ENCODE data around the gene IGSF6.
"Not testable (repeated sequence)": the region's sequence is repeated elsewhere in the genome, so short reads cannot be mapped to it uniquely, and the experiment has no call there.

Gene IGSF6

GRCh38 chr16:21608639-21609328 is 43.6 kb downstream of the IGSF6 start:
- DNase-seq (ENCODE audit: low read depth): no peak
- no peak overlapping the region for H3K4me3 ChIP-seq (ENCODE audit: low read depth, low read length)

GRCh38 chr16:21605848-21606247 is 46.6 kb downstream of the IGSF6 start:
- DNase-seq (ENCODE audit: low read depth); H3K4me3 ChIP-seq (ENCODE audit: low read depth, low read length): not testable (repeated sequence)

More at GRCh38 chr16:21608639-21609328, 43.6 kb downstream of the IGSF6 start:
- TF ChIP-seq CTCF (IDR thresholded peaks at IDR 0.05; ENCODE audit: control insufficient read depth, extremely low read depth, insufficient read depth): no peak

- DNase-seq (ENCODE audit: low read depth): no peak
- no peak for TF ChIP-seq CTCF (IDR thresholded peaks at IDR 0.05; ENCODE audit: control insufficient read depth, extremely low read depth, insufficient read depth)
- H3K4me3 ChIP-seq (ENCODE audit: low read depth, low read length): no peak overlapping the region
Measured at GRCh38 chr16:21603928-21604327, 48.5 kb downstream of the IGSF6 start.

- DNase-seq (ENCODE audit: low read depth): no peak
- no peak for TF ChIP-seq CTCF (IDR thresholded peaks at IDR 0.05; ENCODE audit: control insufficient read depth, extremely low read depth, insufficient read depth)
- H3K4me3 ChIP-seq (ENCODE audit: low read depth, low read length): no peak overlapping the region
Measured at GRCh38 chr16:21602785-21603184, 49.6 kb downstream of the IGSF6 start.

- peak overlapping the region; percentile 83 for H3K4me3 ChIP-seq (ENCODE audit: low read depth, low read length)
- peak; percentile 15; the same call in 1 of the 2 replicates for TF ChIP-seq CTCF (IDR thresholded peaks at IDR 0.05; ENCODE audit: control insufficient read depth, extremely low read depth, insufficient read depth)
- DNase-seq (ENCODE audit: low read depth): no peak
Measured at GRCh38 chr16:21600031-21600773, 52.2 kb downstream of the IGSF6 start.

GRCh38 chr16:21599122-21600030 is 53.0 kb downstream of the IGSF6 start, which contains the start of gene METTL9:
Gene METTL9 (plus strand): TSS chr16:21599577. CDS start chr16:21599734, 157 bp downstream.
- no peak for TF ChIP-seq CTCF (IDR thresholded peaks at IDR 0.05; ENCODE audit: control insufficient read depth, extremely low read depth, insufficient read depth)
- peak; percentile 71 for DNase-seq (ENCODE audit: low read depth)
- H3K4me3 ChIP-seq (ENCODE audit: low read depth, low read length): peak within 1 kb of the TSS; percentile 83

GRCh38 chr16:21598701-21599121 is 53.7 kb downstream of the IGSF6 start:
- no peak for TF ChIP-seq CTCF (IDR thresholded peaks at IDR 0.05; ENCODE audit: control insufficient read depth, extremely low read depth, insufficient read depth)
- no peak for DNase-seq (ENCODE audit: low read depth)
- H3K4me3 ChIP-seq (ENCODE audit: low read depth, low read length): peak overlapping the region; percentile 83

All from LNCaP clone FGC (cell line).